HUES64 (cell line): ENCODE measurements around the gene FBXO3.
"Not testable (repeated sequence)": the region's sequence is repeated elsewhere in the genome, so short reads cannot be mapped to it uniquely, and the experiment has no call there.

Experiments
- H3K27ac ChIP-seq: 2 replicates; pipeline ENCODE4 v1.7.0; 2013; ENCODE audit warnings: low read depth, low read length, inconsistent platforms
- H3K27me3 ChIP-seq: 2 replicates; pipeline ENCODE4 v1.6.1; 2013; ENCODE audit warnings: mild to moderate bottlenecking, low read length; ENCODE audit not compliant: insufficient read depth
- H3K36me3 ChIP-seq: 2 replicates; pipeline ENCODE4 v1.6.1; 2013; ENCODE audit warnings: mild to moderate bottlenecking, low read length; ENCODE audit not compliant: insufficient read depth
- H3K4me1 ChIP-seq: 2 replicates; pipeline ENCODE4 v1.6.1; 2013; ENCODE audit warnings: mild to moderate bottlenecking, low read length, moderate library complexity; ENCODE audit not compliant: insufficient read depth
- H3K4me3 ChIP-seq: 2 replicates; pipeline ENCODE4 v1.5.1; 2013; ENCODE audit warnings: mild to moderate bottlenecking, low read length, moderate library complexity
- H3K9ac ChIP-seq: 2 replicates; pipeline ENCODE4 v1.6.1; 2013; ENCODE audit warnings: mild to moderate bottlenecking, low read depth, low read length
- H3K9me3 ChIP-seq: 2 replicates; pipeline ENCODE4 v1.6.1; 2013; ENCODE audit warnings: low read depth, low read length; ENCODE audit not compliant: insufficient read depth
- WGBS: fragments of 150-250, 120-280 bp; methylation state at CpG from one replicate; pipeline ENCODE4 v1.1.7; 2013; ENCODE audit warnings: missing lambda C conversion rate; 5-methylcytosine and 5-hydroxymethylcytosine counted together

The FBXO3 gene

DNA sequence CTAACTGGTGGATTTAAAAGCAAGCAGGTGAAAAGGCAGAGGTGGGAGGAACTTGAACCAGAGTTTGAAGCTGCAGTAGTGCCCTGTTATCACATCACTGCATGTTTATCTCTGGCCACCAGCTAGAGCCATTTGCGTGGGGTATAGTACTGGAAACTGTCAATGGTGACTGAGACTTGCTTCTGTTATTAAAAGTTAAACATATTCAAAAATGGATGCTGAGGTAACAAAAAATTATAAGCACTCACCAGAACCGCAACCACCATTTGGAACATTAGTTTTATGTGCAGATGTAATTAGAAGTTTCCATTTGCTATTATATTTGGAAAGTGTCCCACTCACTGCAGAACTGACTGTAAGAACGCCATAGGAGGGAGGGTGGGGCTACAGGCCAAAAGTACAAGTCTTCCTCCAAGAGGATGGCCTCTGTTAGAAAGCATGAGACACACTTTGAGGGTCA lies 36.9 kb downstream of the FBXO3 start:
- H3K4me3 ChIP-seq = 0 out of 2 replicates have a peak overlapping the region, but pooled peaks have one; percentile 69
- 0 out of 2 replicates have a peak, but pooled peaks cover 3% of the 10 kb centered on the region for H3K36me3 ChIP-seq
- peaks cover 15% of the 10 kb centered on the region for H3K27me3 ChIP-seq
- no peak overlapping the region for H3K9ac ChIP-seq
- H3K27ac ChIP-seq = no peak overlapping the region
- peaks cover 8% of the 10 kb centered on the region for H3K4me1 ChIP-seq
- 77% methylated on average over 3 of the region's 3 CpGs for WGBS
- no peaks in the 10 kb centered on the region for H3K9me3 ChIP-seq

DNA sequence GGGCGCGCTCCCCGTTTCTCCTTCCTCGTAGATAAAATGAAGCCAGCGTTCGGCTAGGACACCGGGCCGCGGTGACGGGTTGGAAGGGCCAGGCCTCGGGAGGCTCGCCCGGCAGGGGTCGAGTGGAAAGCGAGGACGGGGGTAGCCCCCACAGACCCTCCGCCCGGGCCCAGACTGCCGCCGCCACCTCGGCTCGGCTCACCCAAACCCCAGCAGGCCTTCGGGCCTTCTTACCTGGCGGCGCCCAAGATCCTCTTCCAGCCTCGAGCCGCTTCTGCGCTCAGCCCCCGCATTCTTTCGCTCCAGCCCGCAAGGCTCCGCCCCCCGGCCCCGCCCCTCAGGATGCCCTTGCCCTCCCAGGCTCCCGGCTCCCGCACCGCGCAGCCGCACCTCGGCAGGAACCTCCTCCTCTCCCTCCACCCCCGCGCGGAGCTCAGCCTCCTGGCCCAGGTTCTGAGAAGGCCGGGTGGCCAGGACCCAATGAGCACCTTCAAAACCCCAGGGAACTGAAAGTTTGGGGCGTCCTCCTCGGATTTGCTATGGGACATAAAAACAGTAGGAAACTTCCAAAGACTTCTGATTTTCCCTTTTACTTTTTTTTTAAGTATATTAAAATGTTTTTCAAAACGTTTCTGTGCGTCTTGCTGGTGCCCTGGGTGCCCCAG lies 38.0 kb downstream of the FBXO3 start, which contains the start of gene CD59:
TSS of gene CD59 (minus strand) at position 276 of the 665 bp plus-strand sequence. CDS start 13,978 bp downstream, outside the sequence.
- Histone ChIP-seq H3K9me3 (no peaks in the 10 kb centered on the region), H3K27me3 (peaks cover 15% of the 10 kb centered on the region), H3K4me3 (peak within 1 kb of the TSS; percentile 69), H3K9ac (peak within 1 kb of the TSS; percentile 67), H3K36me3 (0 out of 2 replicates have a peak, but pooled peaks cover 3% of the 10 kb centered on the region), H3K4me1 (peaks cover 8% of the 10 kb centered on the region), H3K27ac (peak within 1 kb of the TSS; percentile 31; the same call in 1 of the 2 replicates)
- 2% methylated on average over 48 of the region's 48 CpGs for WGBS

DNA sequence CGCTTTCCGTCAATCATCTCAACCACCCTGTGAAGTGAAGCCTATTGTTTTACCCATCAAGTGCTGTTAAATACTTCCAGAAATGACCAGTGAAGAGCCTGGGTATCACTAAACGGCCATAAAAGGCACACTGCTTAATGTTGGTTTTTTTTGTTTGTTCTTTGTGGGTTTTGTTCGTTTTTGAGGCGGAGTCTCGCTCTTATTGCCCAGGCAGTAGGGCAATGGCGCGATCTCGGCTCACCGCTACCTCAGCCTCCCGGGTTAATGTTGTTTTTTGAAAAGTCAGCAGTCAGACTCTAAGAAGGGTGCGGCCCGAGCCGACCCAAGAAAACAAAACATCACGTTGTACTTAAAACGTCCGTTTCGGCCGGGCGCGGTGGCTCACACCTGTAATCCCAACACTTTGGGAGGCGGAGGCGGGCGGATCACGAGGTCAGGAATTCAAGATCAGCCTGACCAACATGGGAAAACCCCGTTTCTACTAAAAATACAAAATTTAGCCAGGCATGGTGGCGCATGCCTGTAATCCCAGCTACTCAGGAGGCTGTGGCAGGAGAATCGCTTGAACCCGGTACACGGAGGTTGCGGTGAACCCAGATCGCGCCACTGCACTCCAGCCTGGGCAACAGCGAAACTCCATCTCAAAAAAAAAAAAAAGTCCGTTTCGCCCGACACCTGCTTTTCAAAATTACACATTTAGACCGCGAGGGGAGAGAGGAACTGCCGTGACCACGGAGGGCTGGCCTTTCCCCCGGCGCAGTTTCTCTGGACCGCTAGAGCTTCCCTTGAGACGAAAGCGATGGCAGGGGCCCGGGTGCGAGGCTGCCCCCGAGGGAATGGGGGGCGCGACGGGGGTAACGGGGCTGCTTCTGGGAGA lies 38.8 kb downstream of the FBXO3 start:
- 4% methylated on average over 53 of the region's 53 CpGs for WGBS
- H3K27ac ChIP-seq = peak overlapping the region; percentile 31; the same call in 1 of the 2 replicates
- H3K9ac ChIP-seq = peak overlapping the region; percentile 67
- no peaks in the 10 kb centered on the region for H3K9me3 ChIP-seq
- H3K4me3 ChIP-seq = peak overlapping the region; percentile 69
- H3K27me3 ChIP-seq = peaks cover 15% of the 10 kb centered on the region
- peaks cover 8% of the 10 kb centered on the region for H3K4me1 ChIP-seq
- 0 out of 2 replicates have a peak, but pooled peaks cover 3% of the 10 kb centered on the region for H3K36me3 ChIP-seq

DNA sequence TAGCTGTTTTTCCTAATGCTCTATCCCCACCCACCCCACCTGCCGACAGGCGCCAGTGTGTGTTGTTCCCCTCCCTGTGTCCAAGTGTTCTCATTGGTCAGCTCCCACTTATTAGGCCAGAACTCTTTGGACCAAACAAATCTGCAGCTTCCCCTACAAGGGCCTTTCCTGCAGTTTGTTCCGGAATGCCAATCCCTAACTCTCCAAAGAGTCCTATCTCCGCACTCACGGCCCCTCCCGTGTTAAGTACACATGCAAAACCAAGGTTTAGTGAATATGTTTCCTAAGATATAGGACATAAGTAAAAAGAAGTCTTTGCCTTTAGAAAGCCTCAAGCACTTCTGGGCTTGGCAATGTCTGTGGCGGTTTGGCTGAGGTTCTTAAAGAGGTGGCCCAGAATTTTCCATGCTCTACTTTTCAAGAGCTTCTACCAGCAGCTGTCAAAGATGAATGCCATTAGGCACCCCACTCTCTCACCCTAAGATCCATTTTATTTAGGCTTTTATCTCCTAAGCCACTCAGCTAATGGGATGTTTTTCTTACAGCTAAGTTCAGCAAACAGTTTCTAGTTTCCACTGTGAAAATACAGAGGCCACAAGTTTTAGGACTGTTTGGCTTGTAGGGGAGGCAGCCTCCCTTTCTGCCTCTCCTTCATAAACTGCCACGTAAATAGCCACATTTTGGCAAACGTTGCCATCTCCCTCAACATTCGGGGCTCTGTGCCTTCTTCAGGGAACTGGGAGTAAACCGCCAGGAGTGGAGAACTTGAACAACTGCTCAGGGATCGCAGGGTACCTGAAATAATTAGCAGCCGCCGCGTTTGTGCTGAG lies 39.7 kb downstream of the FBXO3 start:
- Histone ChIP-seq H3K27me3 (peaks cover 15% of the 10 kb centered on the region), H3K9me3 (no peaks in the 10 kb centered on the region), H3K9ac (peak overlapping the region; percentile 67; the same call in 1 of the 2 replicates), H3K4me3 (peak overlapping the region; percentile 69), H3K36me3 (0 out of 2 replicates have a peak, but pooled peaks cover 3% of the 10 kb centered on the region), H3K27ac (no peak overlapping the region), H3K4me1 (peaks cover 8% of the 10 kb centered on the region)
- 59% methylated on average over 15 of the region's 15 CpGs for WGBS

DNA sequence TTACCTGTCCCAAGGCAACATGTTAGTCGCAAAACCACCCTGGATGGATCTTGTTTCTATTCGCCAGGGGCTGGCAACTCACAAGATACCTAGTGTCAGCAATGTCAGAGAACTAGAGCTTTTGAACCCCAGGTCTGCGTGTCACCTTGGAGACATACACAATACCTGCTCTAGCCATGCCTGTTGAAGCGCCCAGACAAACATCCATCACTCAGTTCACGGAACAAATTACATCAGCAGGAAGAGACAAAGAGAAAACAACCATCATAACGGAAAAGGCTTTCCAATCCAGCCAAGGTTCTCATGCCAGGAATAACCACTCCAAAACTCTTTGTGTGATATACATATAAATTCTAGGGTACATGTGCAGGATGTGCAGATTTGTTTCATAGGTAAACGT lies 40.3 kb downstream of the FBXO3 start:
- H3K4me1 ChIP-seq = peaks cover 8% of the 10 kb centered on the region
- H3K4me3 ChIP-seq = no peak overlapping the region
- H3K27me3 ChIP-seq = peaks cover 15% of the 10 kb centered on the region
- no peaks in the 10 kb centered on the region for H3K9me3 ChIP-seq
- no peak overlapping the region for H3K9ac ChIP-seq
- 89% methylated on average over 6 of the region's 7 CpGs for whole genome bisulfite sequencing
- 0 out of 2 replicates have a peak, but pooled peaks cover 3% of the 10 kb centered on the region for H3K36me3 ChIP-seq
- no peak overlapping the region for H3K27ac ChIP-seq

DNA sequence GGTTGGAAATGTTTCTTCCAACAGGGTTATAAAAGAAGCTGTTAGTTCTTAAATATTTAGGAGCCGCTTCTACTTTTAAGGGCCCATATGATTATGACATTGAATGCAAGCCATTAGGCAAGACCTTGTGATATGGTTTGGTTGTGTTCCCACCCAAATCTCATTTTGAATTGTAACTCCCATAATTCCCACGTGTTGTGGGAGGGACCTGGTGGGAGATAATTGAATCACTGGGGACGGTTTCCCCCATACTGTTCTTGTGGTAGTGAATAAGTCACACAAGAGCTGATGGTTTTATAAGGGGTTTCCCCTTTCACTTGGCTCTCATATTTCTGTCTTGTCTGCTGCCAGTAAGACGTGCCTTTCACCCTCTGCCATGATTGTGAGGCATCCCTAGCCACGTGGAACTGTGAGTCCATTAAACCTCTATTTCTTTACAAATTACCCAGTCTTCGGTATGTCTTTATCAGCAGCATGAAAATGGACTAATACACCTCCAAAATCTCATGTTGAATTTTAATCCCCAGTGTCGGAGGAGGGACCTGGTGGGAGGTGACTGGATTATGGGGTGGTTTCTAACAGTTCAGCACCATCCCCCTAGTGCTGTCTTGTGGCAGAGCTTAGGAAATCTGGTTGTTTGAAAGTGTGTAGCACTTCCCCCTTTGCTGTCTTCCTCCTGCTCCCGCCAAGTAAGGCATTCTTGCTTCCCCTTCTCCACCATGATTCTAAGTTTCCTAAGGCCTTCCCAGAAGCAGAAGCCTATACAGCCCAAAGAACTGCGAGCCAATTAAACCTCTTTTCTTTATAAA lies 42.4 kb downstream of the FBXO3 start:
- Histone ChIP-seq H3K27me3 (peaks cover 15% of the 10 kb centered on the region), H3K4me3 (no peak overlapping the region), H3K36me3 (0 out of 2 replicates have a peak, but pooled peaks cover 3% of the 10 kb centered on the region), H3K27ac (no peak overlapping the region), H3K4me1 (peaks cover 5% of the 10 kb centered on the region), H3K9ac (no peak overlapping the region), H3K9me3 (no peaks in the 10 kb centered on the region)
- WGBS = 90% methylated on average over 7 of the region's 9 CpGs

DNA sequence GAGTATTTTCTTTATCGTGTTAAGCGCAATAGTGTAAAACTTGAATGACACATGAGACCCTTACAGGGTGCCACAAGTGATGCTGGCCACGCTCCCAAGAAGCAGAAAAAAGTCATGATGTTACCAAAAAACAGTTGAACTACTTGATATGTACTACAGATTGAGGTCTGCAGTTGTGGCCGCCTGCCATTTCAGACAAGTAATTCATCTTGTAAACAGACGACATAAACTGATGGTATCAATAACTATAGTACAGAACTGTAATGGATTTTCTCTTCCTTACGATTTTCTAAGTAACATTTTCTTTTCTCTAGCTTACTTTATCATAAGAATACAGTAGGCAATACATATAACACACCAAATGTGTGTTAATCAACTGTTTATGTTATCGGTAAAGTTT lies 43.6 kb downstream of the FBXO3 start:
- Histone ChIP-seq H3K4me1 (no peaks in the 10 kb centered on the region), H3K9ac (no peak overlapping the region), H3K9me3 (no peaks in the 10 kb centered on the region), H3K36me3 (0 out of 2 replicates have a peak, but pooled peaks cover 3% of the 10 kb centered on the region), H3K27ac (no peak overlapping the region), H3K27me3 (peaks cover 13% of the 10 kb centered on the region), H3K4me3 (no peak overlapping the region)
- 96% methylated on average over 7 of the region's 7 CpGs for WGBS

DNA sequence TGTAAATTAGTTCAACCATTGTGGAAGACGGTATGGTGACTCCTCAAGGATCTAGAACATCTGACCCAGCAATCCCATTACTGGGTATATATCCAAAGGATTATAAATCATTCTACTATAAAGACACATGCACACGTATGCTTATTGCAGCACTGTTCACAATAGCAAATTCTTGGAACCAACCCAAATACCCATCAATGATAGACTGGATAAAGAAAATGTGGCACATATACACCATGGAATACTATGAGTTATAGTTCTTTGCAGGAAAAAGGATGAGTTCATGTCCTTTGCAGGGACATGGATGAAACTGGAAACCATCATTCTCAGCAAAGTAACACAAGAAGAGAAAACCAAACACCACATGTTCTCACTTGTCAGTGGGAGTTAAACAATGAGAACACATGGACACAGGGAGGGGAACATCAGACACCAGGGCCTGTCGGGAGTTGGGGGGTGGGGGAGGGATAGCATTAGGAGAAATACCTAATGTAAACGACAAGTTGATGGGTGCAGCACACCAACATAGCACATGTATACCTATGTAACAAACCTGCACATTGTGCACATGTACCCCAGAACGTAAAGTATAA lies 45.2 kb downstream of the FBXO3 start:
- H3K4me1 ChIP-seq, H3K4me3 ChIP-seq: not testable (repeated sequence)

DNA sequence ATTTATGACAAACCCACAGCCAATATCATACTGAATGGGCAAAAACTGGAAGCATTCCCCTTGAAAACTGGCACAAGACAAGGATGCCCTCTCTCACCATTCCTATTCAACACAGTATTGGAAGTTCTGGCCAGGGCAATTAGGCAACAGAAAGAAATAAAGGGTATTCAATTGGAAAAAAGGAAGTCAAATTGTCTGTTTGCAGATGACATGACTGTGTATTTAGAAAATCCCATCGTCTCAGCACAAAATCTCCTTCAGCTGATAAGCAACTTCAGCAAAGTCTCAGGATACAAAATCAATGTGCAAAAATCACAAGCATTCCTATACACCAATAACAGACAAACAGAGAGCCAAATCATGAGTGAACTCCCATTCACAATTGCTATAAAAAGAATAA lies 46.8 kb downstream of the FBXO3 start:
- not testable (repeated sequence) for H3K9me3 ChIP-seq, H3K4me3 ChIP-seq, H3K36me3 ChIP-seq, H3K9ac ChIP-seq, H3K27ac ChIP-seq, H3K4me1 ChIP-seq, H3K27me3 ChIP-seq
- WGBS = 92% methylated on average over 1 of the region's 1 CpG

More for the DNA sequence above, 45.2 kb downstream of the FBXO3 start:
- not testable (repeated sequence) for H3K9me3 ChIP-seq, H3K36me3 ChIP-seq, H3K27me3 ChIP-seq, H3K9ac ChIP-seq, H3K27ac ChIP-seq
- 88% methylated on average over 4 of the region's 5 CpGs for WGBS

DNA sequence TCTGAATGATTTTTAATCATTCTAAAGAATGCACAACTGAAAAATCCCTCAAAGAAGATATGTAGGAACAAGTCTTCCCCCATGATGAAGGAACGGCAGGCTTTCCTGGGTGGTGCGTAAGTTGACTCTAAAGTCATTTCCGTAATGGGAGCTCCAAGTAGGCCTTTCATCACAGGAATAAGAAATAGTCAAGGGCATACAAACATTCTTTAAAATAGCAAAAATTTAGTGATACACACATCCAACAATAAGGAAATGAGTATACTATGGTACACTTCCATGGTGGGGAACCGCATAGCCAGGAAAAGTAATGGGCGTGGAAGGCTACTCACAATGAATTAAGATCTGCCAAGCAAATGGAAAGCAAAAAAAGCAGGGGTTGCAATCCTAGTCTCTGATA lies 48.8 kb downstream of the FBXO3 start:
- Histone ChIP-seq H3K36me3 (0 out of 2 replicates have a peak, but pooled peaks cover 15% of the 10 kb centered on the region), H3K4me1 (peaks cover 4% of the 10 kb centered on the region; the same call in 1 of the 2 replicates), H3K27me3 (no peaks in the 10 kb centered on the region), H3K9ac (no peak overlapping the region), H3K27ac (no peak overlapping the region), H3K4me3 (no peak overlapping the region), H3K9me3 (no peaks in the 10 kb centered on the region)
- 90% methylated on average over 5 of the region's 5 CpGs for WGBS
